ENCODE data around the gene SHFL.

The SHFL gene

GRCh38 chr19:10135551-10136334 is 49.6 kb downstream of the SHFL start:
- DNase-seq: no peak

DNA sequence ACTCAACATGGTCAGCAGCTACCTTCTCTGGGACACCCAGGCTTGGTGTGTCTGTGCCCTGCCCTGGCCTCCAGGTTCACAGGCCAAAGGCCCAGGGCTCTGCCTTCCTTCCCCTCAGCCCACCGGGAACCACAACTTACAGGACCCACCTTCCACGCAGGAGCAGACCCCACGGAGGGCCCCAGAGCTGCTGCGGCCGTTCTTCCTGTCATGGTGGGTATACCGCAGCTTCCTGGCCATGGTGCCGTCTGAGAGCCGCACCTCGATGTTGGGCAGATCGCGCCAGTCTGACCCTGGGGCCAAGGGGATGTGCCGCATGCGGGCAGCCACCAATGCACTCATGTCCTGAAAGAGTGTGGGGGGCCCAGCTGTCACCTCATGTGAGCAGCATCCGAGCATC is 50.8 kb downstream of the SHFL start:
- no peak for DNase-seq

DNA sequence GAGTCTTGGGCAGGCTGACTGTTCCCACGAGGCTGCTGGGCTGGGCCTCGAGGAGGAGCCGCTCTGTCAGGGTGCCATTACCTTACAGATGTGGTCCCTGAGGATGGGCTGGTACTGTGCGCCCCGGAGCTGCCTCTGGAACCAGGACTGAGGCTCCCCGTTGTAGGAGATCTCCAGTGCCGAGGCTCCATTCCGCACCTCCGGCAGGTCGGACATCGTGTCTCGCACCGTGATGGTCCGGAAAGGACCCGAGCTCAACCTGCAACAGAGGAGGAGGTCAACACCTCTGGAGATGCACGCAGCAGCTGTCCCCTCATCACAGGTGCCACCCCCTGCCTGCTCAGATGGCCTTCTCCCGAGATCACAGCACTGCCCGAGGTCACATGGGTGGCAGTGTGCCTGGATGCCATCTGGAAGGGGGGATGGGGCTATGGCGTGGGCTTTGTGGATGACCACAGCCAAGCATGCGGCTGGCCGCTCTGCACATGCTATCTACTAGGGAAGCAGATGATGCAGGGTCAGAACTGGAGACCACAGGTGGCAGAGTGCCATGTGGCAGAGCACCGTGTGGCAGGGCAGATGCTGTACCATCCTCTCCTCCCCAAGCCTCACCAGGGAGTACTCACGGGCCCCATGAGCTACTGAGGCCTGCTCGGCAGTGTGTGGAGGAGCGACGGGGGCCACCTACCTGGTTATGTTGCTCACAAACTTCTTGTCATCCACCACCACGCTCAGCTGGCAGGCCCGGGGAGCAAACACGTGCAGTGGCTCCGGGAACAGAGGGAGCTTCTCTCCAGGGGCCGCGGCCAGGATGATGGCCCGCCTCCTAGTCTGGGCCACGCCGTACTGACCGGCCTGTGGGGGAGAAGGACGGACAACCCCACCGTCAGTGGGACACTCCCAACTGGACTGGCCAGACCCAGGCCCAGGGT is 51.9 kb downstream of the SHFL start:
- no peak for DNase-seq

DNA sequence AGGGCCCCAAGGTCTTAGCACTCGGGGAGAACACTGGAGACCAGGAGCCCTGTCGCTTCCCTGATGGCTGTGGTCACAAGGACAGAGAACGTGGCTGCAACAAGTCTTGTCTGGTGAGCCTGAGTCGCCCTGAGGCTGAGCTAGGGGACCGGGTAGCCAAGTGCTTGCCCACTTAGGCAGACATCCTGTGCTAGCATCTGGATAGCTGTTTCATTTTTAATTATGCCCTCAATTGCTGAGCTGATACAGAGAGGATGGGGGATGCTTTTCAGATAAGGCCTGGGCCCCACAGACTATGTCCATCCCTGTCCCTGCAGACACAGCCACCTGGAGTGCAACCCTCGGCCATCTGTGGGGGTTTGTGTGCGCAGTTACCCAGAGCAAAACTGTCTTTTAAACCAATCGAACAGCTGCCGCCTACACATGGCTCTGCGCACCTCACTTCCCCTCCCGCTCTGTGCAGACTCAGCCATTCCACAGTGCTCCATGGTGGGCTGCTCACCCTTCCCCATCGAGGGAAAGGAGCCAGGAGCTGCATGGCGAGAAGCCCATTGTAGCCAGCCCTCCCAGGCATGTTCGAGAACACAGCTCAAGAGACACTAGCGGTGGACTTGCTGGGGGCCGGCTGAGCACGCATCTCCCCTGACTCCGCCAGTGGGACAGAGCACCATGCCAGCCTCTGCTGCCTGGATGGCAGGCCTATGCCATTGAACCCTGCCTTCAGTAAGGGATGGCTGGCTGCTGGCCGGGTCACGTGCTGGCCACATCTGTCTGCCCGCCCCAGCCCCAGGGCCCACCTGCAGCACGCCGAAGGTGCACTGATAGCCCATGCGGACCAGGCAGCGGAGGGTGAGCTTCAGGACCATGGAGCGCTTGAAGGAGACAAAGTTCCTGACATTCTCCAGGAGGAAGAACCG is 53.0 kb downstream of the SHFL start:
- DNase-seq: no peak

DNA sequence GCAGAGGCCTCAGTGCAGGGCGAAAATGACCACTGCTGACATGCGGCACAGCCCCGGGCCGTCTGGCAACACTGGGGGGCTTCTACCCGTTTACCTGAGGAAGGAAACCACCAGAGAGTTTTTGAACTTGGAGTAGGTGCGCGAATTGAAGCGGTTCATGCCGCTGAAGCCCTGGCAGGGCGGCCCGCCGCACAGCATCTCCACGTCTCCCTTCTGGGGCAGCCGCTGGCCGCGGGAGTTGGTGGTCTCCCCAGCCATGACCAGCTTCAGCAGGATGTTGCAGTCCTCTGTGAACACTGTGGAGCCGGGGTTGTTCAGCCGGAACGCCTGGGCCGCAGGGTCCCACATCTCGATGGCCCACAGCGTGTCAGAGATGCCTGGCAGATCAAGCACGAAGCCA is 53.8 kb downstream of the SHFL start:
- DNase-seq: no peak

DNA sequence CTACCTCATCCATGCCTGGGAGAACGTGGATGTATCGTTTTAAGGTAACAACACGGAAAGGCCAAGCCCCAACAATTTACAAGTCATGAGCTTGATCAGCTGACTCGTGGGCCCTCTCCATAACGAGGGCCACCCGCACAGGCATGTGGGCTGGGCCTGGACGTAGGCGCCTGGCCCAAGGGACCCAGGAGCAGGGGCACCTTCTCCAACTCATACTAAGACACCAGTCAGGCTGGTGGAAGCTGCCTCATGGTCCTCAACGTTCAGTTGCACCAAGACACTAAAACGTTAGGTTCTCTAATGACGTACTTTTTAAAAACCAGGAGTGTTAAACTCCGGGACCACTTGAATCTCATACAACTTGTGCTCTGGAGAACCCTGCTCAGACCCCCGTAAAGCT is 55.4 kb downstream of the SHFL start:
- DNase-seq: no peak

GRCh38 chr19:10141973-10142372 is 55.9 kb downstream of the SHFL start:
- no peak for DNase-seq

Data from DMS79 treated with DMSO at 0.1 percent for 48 hours (cell line).